ENCODE data around the gene DDX50.

DNA sequence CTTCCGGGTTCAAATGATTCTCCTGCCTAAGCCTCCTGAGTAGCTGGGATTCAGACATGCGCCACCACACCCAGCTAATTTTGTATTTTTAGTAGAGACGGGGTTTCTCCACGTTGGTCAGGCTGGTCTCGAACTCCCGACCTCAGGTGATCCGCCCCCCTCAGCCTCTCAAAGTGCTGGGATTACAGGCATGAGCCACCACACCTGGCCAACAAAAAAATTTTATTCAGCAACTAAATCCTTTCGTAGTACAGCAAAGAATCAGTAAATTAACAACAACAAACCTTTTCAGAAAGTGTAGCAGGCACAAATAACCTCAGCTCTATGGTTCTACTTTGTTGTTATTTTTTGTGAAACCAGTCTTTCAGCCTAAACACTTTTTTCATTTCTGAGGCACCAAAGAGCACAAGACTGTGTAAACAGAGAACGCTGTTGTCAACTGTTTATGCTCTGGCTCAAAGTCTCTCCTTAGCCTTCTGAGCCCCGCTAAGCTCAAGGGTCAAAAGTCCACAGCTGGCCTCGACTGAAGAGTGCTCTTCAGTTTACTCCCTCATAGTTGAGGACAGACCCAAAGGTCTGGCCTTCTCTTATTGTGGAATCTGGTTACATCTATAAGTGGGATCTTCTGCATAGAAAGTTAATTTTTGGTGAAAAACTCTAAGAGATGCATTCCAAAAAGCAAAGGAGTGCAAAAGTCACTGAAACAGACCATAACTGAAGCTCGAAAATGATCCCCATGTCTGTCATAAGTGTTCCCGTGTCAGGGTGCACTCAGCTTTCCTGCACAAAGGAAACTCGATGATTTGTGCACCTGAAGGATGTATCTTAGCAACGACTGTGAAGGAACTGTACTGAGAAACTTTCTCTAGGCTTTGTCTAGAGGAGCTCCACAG is 24.6 kb upstream of the DDX50 start:
- TF ChIP-seq, protein P1, sequence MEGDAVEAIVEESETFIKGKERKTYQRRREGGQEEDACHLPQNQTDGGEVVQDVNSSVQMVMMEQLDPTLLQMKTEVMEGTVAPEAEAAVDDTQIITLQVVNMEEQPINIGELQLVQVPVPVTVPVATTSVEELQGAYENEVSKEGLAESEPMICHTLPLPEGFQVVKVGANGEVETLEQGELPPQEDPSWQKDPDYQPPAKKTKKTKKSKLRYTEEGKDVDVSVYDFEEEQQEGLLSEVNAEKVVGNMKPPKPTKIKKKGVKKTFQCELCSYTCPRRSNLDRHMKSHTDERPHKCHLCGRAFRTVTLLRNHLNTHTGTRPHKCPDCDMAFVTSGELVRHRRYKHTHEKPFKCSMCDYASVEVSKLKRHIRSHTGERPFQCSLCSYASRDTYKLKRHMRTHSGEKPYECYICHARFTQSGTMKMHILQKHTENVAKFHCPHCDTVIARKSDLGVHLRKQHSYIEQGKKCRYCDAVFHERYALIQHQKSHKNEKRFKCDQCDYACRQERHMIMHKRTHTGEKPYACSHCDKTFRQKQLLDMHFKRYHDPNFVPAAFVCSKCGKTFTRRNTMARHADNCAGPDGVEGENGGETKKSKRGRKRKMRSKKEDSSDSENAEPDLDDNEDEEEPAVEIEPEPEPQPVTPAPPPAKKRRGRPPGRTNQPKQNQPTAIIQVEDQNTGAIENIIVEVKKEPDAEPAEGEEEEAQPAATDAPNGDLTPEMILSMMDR (IDR thresholded peaks at IDR 0.05) = no peak
- TF ChIP-seq ZFX (IDR thresholded peaks at IDR 0.05; ENCODE audit: borderline replicate concordance) = no peak

All from 22Rv1 (cell line).